Transverse colon (tissue), 4 donors: ENCODE results near the gene MAP3K21. TPM values are rescaled to one million over a fixed set of nuclear protein-coding genes. Genes with fewer than 3 reads are reported as not detected.

Experiments
- DNase-seq: peaks from one replicate; pipeline ENCODE4 v3.0.0-alpha.2; 2019
- H3K27ac ChIP-seq, 4 donors: fragments of 200-600 bp; sonication (generic); 2 replicates each; pipeline ENCODE4 v1.5.1; 2016 to 2018; ENCODE audit warnings: inconsistent platforms in 4 of 4
- H3K27me3 ChIP-seq: fragments of 200-600 bp; sonication (generic); 2 replicates; pipeline ENCODE4 v1.5.1; 2017; ENCODE audit warnings: inconsistent platforms
- H3K36me3 ChIP-seq, 4 donors: fragments of 200-600 bp; sonication (generic); 2 replicates each; pipeline ENCODE4 v1.5.1; 2017 to 2019; ENCODE audit warnings: inconsistent platforms in 4 of 4
- H3K4me1 ChIP-seq, 4 donors: fragments of 200-600 bp; sonication (generic); 2 replicates each; pipeline ENCODE4 v1.5.1; 2017 to 2020; ENCODE audit warnings: inconsistent platforms in 4 of 4
- H3K4me3 ChIP-seq, 4 donors: fragments of 200-600 bp; sonication (generic); 1 replicate in 1 of 4; 2 replicates in 3 of 4; pipeline versions ENCODE4 v1.5.1 to v1.6.1; 2017 to 2019; ENCODE audit warnings: inconsistent platforms in 4 of 4
- H3K9me3 ChIP-seq, 2 donors: fragments of 200-600 bp; sonication (generic); 2 replicates each; pipeline ENCODE4 v1.5.1; 2017 to 2019; ENCODE audit warnings: inconsistent platforms in 2 of 2
- CTCF ChIP-seq, 5 experiments: fragments of 200-600 bp in 3 of 5; fragments of 450-650 bp in 2 of 5; sonication (generic) in 3 of 5; IDR thresholded peaks; 1 replicate in 2 of 5; 2 replicates in 3 of 5; pipeline ENCODE4 v1.5.1; 2016 to 2017; ENCODE audit warnings: antibody characterized with exemption in 5 of 5, inconsistent platforms in 3 of 5, mild to moderate bottlenecking in 2 of 5, moderate library complexity in 1 of 5
- EP300 ChIP-seq: sonication (generic); formaldehyde crosslinking; IDR thresholded peaks from one replicate; pipeline ENCODE4 v1.6.1; 2017; ENCODE audit warnings: antibody characterized with exemption, low read depth
- POLR2A ChIP-seq: fragments of 450-650 bp; IDR thresholded peaks from one replicate; pipeline ENCODE4 v1.6.1; 2016; ENCODE audit warnings: antibody characterized with exemption, mild to moderate bottlenecking, moderate library complexity
- POLR2AphosphoS5 ChIP-seq, 3 donors: sonication (generic); formaldehyde crosslinking; IDR thresholded peaks; one replicate each; pipeline ENCODE4 v1.6.1; 2016; ENCODE audit warnings: antibody characterized with exemption in 3 of 3
- WGBS, 2 donors: methylation state at CpG; one replicate each; pipeline ENCODE4 v1.1.5; 2018; ENCODE audit warnings: low coverage in 1 of 2; 5-methylcytosine and 5-hydroxymethylcytosine counted together
- in situ Hi-C, 4 donors: fragments of 200-750 bp; cut with MboI; loops; one replicate each; pipeline versions ENCODE4 v1.15.0 to v1.15.1; 2017; ENCODE audit warnings: low sequenced_read_pairs in 3 of 4, low pct_ligation_motif_present in 1 of 4, low pct_unique_long_range_greater_than_20kb in 1 of 4
- intact Hi-C: fragments of 100-400 bp; cut with DNase I; formaldehyde crosslinking; loops from one replicate; pipeline ENCODE4 v1.15.1; 2023; ENCODE audit warnings: low total_unique reads
- total RNA-seq, 4 donors: library from RNA; depleted of rRNA; stranded (reverse); fragments of >200 nt; gene quantifications; one replicate each; pipeline ENCODE4 v1.1.0, GENCODE V29; 2016

The MAP3K21 gene
- total RNA-seq, 4 donors from 2014 or later = 18.7 to 69.3 (median 28.9) TPM

DNA sequence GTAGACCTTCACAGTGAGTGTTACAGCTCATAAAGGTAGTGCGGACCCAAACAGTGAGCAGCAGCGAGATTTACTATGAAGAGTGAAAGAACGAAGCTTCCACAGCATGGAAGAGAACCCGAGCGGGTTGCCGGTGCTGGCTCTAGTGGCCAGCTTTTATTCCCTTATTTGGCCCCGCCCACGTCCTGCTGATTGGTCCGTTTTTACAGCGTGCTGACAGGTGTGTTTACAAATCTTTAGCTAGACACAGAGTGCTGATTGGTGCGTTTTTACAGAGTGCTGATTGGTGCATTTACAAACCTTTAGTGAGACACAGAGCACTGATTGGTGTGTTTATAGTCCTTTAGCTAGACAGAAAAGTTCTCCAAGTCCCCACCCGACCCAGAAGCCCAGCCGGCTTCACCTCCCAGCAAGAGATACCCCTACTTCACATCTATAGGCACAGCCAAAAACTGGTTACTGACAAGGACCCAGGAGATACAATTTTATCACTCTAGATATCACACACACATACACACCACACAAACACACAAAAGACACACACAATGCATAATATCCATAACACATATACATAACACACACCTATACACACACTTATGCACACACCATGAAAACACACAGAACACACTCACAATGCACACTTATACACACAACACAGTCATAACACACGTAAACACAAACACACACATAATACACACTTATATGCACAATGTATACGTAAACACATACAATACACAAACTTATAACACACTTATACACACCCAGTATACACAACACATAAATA is 68.5 kb downstream of the MAP3K21 start:
- peaks cover 13% of the 10 kb centered on the region for H3K27me3 ChIP-seq
- H3K4me3 ChIP-seq = no peak overlapping the region
- no peaks in the 10 kb centered on the region for H3K36me3 ChIP-seq
- 80 to 87% methylated on average over 3 to 15 of the region's 15 CpGs for WGBS, 2 donors
- intact Hi-C loops (no loop called here), in situ Hi-C loops (loop anchor here in 1 of 4 donors (25.0 kb wide), 1 partner anchor 666 kb away; no protein-coding TSS in a partner anchor)
- H3K4me1 ChIP-seq = no peaks in the 10 kb centered on the region
- no peaks in the 10 kb centered on the region for H3K9me3 ChIP-seq
- DNase-seq = no peak
- no peak for TF ChIP-seq POLR2A
- H3K27ac ChIP-seq = no peak overlapping the region

GRCh38 chr1:233406339-233406960 is 78.9 kb downstream of the MAP3K21 start:
- Histone ChIP-seq H3K4me3 (no peak overlapping the region), H3K27ac (no peak overlapping the region), H3K4me1 (no peaks in the 10 kb centered on the region), H3K36me3 (no peaks in the 10 kb centered on the region), H3K9me3 (no peaks in the 10 kb centered on the region), H3K27me3 (no peaks in the 10 kb centered on the region)
- DNase-seq = no peak
- in situ Hi-C loops (no loop called here), intact Hi-C loops (no loop called here)
- TF ChIP-seq POLR2A = no peak
- no peak for TF ChIP-seq EP300
- TF ChIP-seq POLR2AphosphoS5 (IDR thresholded peaks at IDR 0.05) = no peak
- no peak for TF ChIP-seq CTCF (IDR thresholded peaks at IDR 0.05)
- WGBS, 2 donors = 57 to 75% methylated on average over 4 of the region's 4 CpGs

DNA sequence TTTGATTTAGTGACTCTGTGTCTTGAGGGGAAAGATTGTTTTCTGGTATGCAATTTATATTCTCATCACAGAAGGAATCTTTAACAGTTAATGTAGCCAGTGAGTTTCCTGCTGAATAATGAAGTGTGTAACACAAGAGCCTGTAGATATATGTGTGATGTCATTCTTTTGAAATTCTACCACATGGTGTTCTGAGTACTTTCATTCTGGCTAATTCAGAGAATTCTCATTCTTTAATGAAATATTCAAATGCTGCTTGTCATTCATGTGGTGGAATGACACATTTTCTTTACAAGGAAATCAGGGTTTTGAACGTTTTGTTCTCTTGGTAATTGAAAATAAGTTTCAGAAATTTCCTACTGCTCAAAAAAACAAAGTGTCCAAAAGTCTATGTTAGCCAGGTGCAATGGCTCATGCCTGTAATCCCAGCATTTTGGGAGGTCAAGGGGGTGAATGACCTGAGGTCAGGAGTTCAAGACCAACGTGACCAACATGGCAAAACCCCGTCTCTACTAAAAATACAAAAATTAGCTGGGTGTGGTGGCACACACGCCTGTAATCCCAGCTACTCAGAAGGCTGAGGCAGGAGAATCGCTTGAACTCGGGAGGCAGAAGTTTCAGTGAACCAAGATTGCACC is 79.6 kb downstream of the MAP3K21 start:
- no peak for TF ChIP-seq EP300
- TF ChIP-seq CTCF (IDR thresholded peaks at IDR 0.05) = no peak
- TF ChIP-seq POLR2A = no peak
- TF ChIP-seq POLR2AphosphoS5 (IDR thresholded peaks at IDR 0.05) = no peak
- in situ Hi-C loops (no loop called here), intact Hi-C loops (no loop called here)
- Histone ChIP-seq H3K27ac (no peak overlapping the region), H3K4me3 (no peak overlapping the region), H3K36me3 (no peaks in the 10 kb centered on the region), H3K9me3 (no peaks in the 10 kb centered on the region), H3K27me3 (no peaks in the 10 kb centered on the region), H3K4me1 (no peaks in the 10 kb centered on the region)
- DNase-seq = no peak
- 49 to 59% methylated on average over 2 to 6 of the region's 6 CpGs for WGBS, 2 donors

GRCh38 chr1:233409540-233409939 is 82.0 kb downstream of the MAP3K21 start:
- H3K4me1 ChIP-seq = no peaks in the 10 kb centered on the region
- in situ Hi-C loops = no loop called here
- intact Hi-C loops = no loop called here
- no peak overlapping the region for H3K4me3 ChIP-seq
- no peaks in the 10 kb centered on the region for H3K36me3 ChIP-seq
- no peak for TF ChIP-seq POLR2AphosphoS5 (IDR thresholded peaks at IDR 0.05)
- no peak for TF ChIP-seq EP300
- no peak for TF ChIP-seq POLR2A
- WGBS, 2 donors = 29 to 42% methylated on average over 2 of the region's 2 CpGs
- no peaks in the 10 kb centered on the region for H3K27me3 ChIP-seq
- H3K27ac ChIP-seq = no peak overlapping the region
- H3K9me3 ChIP-seq = no peaks in the 10 kb centered on the region
- DNase-seq = no peak

DNA sequence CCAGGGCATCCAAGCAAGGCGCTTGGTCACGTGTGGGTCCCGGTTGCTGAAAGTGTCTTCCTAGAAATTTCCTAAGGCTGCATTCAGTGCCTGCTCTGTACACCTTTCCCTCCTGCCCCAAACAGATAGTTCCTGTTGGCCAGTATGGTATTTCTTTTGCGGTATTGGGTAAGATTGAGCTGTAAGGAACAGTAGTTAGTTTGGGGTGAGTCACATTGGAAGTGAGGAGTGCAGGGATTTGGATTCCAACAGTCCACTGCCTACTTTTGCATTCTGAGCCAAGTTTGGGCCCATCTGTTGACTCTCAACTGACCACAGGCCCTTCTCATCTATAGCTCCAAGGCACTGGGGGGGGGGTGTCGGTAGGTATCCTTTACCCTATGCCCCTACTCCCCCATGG is 83.4 kb downstream of the MAP3K21 start:
- in situ Hi-C loops (no loop called here), intact Hi-C loops (no loop called here)
- Histone ChIP-seq H3K36me3 (no peaks in the 10 kb centered on the region), H3K9me3 (no peaks in the 10 kb centered on the region), H3K4me1 (no peaks in the 10 kb centered on the region), H3K27me3 (no peaks in the 10 kb centered on the region), H3K4me3 (no peak overlapping the region), H3K27ac (no peak overlapping the region)
- 72% methylated on average over 5 of the region's 5 CpGs; no CpG with 5 or more reads in 1 of the 2 donors for WGBS, 2 donors
- no peak for DNase-seq
- TF ChIP-seq EP300 (no peak), POLR2AphosphoS5 (IDR thresholded peaks at IDR 0.05) (no peak), POLR2A (no peak), CTCF (IDR thresholded peaks at IDR 0.05) (no peak)
